Measurements from ENCODE around the gene NFATC2. TPM values are rescaled to one million over a fixed set of nuclear protein-coding genes. Genes with fewer than 3 reads are reported as not detected.

NFATC2 gene
- total RNA-seq, 1 experiment from 2014 or later = 0.61 TPM

DNA sequence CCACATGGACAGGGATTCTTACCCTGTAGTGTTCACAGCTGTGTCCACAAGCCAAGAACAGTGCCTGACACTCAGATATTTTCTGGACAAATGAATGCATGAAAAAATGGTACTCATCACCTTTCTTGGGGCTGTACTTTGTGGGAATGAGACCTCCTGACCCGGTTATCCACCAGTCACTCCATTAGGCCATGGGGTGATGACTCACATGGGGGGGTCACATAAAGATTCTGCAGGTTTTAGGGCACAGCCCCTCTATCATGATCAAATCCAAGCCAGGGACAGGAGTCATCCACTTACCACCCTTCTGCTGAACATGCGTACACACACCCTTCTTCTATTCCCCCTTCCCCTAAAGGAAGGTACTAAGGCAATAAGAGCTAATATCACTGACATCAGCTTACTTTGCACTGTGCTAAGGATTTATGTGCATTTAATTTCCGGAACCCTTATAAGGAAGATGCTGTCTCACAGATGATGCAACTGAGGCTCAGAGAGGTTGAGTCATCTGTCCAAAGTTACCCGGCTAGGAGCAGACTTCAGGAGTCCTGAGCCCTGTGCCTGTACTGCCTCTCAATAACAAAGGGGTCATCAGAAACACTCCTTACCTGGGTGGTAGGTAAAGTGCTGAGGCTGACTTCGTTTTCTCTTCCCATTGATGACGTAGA is 107.8 kb downstream of the NFATC2 start:
- Histone ChIP-seq H4K91ac (ENCODE audit: insufficient read length, low read depth, low read length) (no peak overlapping the region), H3K4me2 (ENCODE audit: insufficient read depth, insufficient read length, low read length) (no peak overlapping the region)

More for the DNA sequence above, 107.8 kb downstream of the NFATC2 start:
- Histone ChIP-seq H2BK120ac (ENCODE audit: low read depth, low read length, poor library complexity, severe bottlenecking) (no peak overlapping the region), H3K79me2 (ENCODE audit: insufficient read depth, low read length) (no peaks in the 10 kb centered on the region), H4K5ac (ENCODE audit: insufficient read length, low read depth, low read length) (no peak overlapping the region), H3K14ac (ENCODE audit: insufficient read depth, low read length) (no peak overlapping the region), H3K56ac (ENCODE audit: insufficient read length, low read depth, low read length) (no peak overlapping the region), H2BK20ac (ENCODE audit: low read depth, low read length, poor library complexity, severe bottlenecking) (no peak overlapping the region), H3K4me1 (ENCODE audit: insufficient read depth, low read length) (no peaks in the 10 kb centered on the region), H3K23me2 (ENCODE audit: insufficient read length, low read depth, low read length, poor library complexity, severe bottlenecking) (no peaks in the 10 kb centered on the region), H2BK5ac (ENCODE audit: insufficient read length, low read length) (no peak overlapping the region), H2BK15ac (ENCODE audit: low read depth, low read length) (no peak overlapping the region), H3K27me3 (ENCODE audit: insufficient read depth, low read length) (no peaks in the 10 kb centered on the region), H3T11ph (ENCODE audit: low read length) (no peak overlapping the region), H3K27ac (ENCODE audit: insufficient read length, low read depth, low read length) (no peak overlapping the region), H3K23ac (ENCODE audit: insufficient read length, low read depth, low read length) (no peak overlapping the region), H4K8ac (replicated peaks; ENCODE audit: insufficient read length, low read depth, low read length) (no peak overlapping the region), H3K18ac (ENCODE audit: insufficient read length, low read depth, low read length) (no peak overlapping the region), H2BK12ac (ENCODE audit: insufficient read length, low read depth, low read length) (no peak overlapping the region), H3K9me3 (ENCODE audit: control insufficient read depth, low read depth, low read length) (no peaks in the 10 kb centered on the region), H3K4ac (ENCODE audit: low read depth, low read length) (no peak overlapping the region), H3K79me1 (ENCODE audit: insufficient read depth, low read depth, low read length, poor library complexity, severe bottlenecking) (no peaks in the 10 kb centered on the region), H2AK5ac (ENCODE audit: insufficient read length, low read length) (no peak overlapping the region), H2AFZ (ENCODE audit: low read length) (no peak overlapping the region), H4K20me1 (ENCODE audit: control insufficient read depth, insufficient read depth, insufficient read length) (no peaks in the 10 kb centered on the region), H3K9ac (ENCODE audit: extremely low read depth, insufficient read length, low read length) (no peak overlapping the region)
- peaks cover under 1% of the 10 kb centered on the region; the same call in 1 of the 2 replicates for H3K27me3 Mint-ChIP-seq (ENCODE audit: low read depth)
- DNase-seq = no peak
- TF ChIP-seq, protein P1, sequence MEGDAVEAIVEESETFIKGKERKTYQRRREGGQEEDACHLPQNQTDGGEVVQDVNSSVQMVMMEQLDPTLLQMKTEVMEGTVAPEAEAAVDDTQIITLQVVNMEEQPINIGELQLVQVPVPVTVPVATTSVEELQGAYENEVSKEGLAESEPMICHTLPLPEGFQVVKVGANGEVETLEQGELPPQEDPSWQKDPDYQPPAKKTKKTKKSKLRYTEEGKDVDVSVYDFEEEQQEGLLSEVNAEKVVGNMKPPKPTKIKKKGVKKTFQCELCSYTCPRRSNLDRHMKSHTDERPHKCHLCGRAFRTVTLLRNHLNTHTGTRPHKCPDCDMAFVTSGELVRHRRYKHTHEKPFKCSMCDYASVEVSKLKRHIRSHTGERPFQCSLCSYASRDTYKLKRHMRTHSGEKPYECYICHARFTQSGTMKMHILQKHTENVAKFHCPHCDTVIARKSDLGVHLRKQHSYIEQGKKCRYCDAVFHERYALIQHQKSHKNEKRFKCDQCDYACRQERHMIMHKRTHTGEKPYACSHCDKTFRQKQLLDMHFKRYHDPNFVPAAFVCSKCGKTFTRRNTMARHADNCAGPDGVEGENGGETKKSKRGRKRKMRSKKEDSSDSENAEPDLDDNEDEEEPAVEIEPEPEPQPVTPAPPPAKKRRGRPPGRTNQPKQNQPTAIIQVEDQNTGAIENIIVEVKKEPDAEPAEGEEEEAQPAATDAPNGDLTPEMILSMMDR (conservative IDR thresholded peaks at IDR 0.05) = no peak
- no CpG with 5 or more reads among the region's 6 CpGs for WGBS (ENCODE audit: extremely low coverage, insufficient read length, low lambda C conversion rate)
- H3K9me3 Mint-ChIP-seq = no peaks in the 10 kb centered on the region
- H3K27ac Mint-ChIP-seq = no peak overlapping the region; a peak in 2 of 7 replicates
- H3K4me3 Mint-ChIP-seq = no peak overlapping the region
- H3K4me1 Mint-ChIP-seq = peaks cover 5 to 15% of the 10 kb centered on the region in 2 experiments
- no peaks in the 10 kb centered on the region; a peak in 1 of 7 replicates for H3K36me3 Mint-ChIP-seq (ENCODE audit: insufficient read depth in 1 of 3, low read depth in 3 of 3)
